Upper lobe of left lung (tissue), 6 donors: Measurements from ENCODE around the gene ST8SIA2. TPM values are rescaled to one million over a fixed set of nuclear protein-coding genes. Genes with fewer than 3 reads are reported as not detected.

Experiments used
- ATAC-seq, 2 donors: fragments of 200-7000 bp; cut with Tn5 transposase; one replicate each; pipeline ENCODE4 v1.9.1; 2022; ENCODE audit warnings: mild to moderate bottlenecking in 2 of 2, moderate library complexity in 2 of 2; ENCODE audit not compliant: low FRiP score in 2 of 2
- DNase-seq, 2 donors: peaks; one replicate each; pipeline ENCODE4 v3.0.0-alpha.2; 2019 to 2020
- H3K27ac ChIP-seq, 4 donors: fragments of 200-600 bp; sonication (generic); one replicate each; pipeline ENCODE4 v1.5.1; 2016 to 2019
- H3K27me3 ChIP-seq, 4 donors: fragments of 200-600 bp; sonication (generic); one replicate each; pipeline ENCODE4 v1.5.1; 2017 to 2019
- H3K36me3 ChIP-seq, 4 donors: fragments of 200-600 bp; sonication (generic); one replicate each; pipeline ENCODE4 v1.5.1; 2016 to 2019
- H3K4me1 ChIP-seq, 4 donors: fragments of 200-600 bp; sonication (generic); one replicate each; pipeline ENCODE4 v1.5.1; 2018 to 2019
- H3K4me3 ChIP-seq, 4 donors: fragments of 200-600 bp; sonication (generic); one replicate each; pipeline ENCODE4 v1.5.1; 2017 to 2019; ENCODE audit warnings: mild to moderate bottlenecking in 2 of 4, moderate library complexity in 1 of 4
- H3K9me3 ChIP-seq, 4 donors: fragments of 200-600 bp; sonication (generic); one replicate each; pipeline ENCODE4 v1.5.1; 2018 to 2019
- CTCF ChIP-seq, 6 experiments: fragments of 450-650 bp in 4 of 6; fragments of 200-600 bp in 2 of 6; sonication (generic) in 2 of 6; IDR thresholded peaks; one replicate each; pipeline ENCODE4 v1.5.1; 2016 to 2019; ENCODE audit warnings: antibody characterized with exemption in 6 of 6
- EP300 ChIP-seq, 4 donors: sonication (generic); formaldehyde crosslinking; IDR thresholded peaks; one replicate each; pipeline ENCODE4 v1.5.1; 2017; ENCODE audit warnings: antibody characterized with exemption in 4 of 4, control low read depth in 2 of 4
- POLR2A ChIP-seq, 4 donors: fragments of 450-650 bp; IDR thresholded peaks; one replicate each; pipeline ENCODE4 v1.5.1; 2016 to 2017; ENCODE audit warnings: antibody characterized with exemption in 4 of 4, mild to moderate bottlenecking in 2 of 4
- POLR2AphosphoS5 ChIP-seq, 2 donors: sonication (generic); formaldehyde crosslinking; IDR thresholded peaks; one replicate each; pipeline ENCODE4 v1.5.1; 2017; ENCODE audit warnings: antibody characterized with exemption in 2 of 2
- WGBS, 2 donors: methylation state at CpG; one replicate each; pipeline ENCODE4 v1.1.5; 2017 to 2018; 5-methylcytosine and 5-hydroxymethylcytosine counted together
- total RNA-seq, 6 donors: library from RNA; depleted of rRNA in 4 of 6; stranded (reverse); fragments of >200 nt in 4 of 6; gene quantifications; one replicate each; pipeline versions ENCODE4 v1.1.0 to v1.2.1, GENCODE V29; 2016 to 2021
- donor health status: DM: no; HTN: no; CAD: no; lungs with moderate emphysema.
- donor health status: DM: no; HTN: yes; CAD: no; lungs with severe emphysema.

The ST8SIA2 gene
- total RNA-seq, 6 donors from 2014 or later, result 0.03 TPM; not detected in 5

- WGBS, 2 donors, result 61 to 66% methylated on average over 2 of the region's 2 CpGs
- TF ChIP-seq POLR2AphosphoS5 (IDR thresholded peaks at IDR 0.05) (no peak), POLR2A (IDR thresholded peaks at IDR 0.05) (no peak), CTCF (IDR thresholded peaks at IDR 0.05) (no peak), EP300 (IDR thresholded peaks at IDR 0.05) (no peak)
- no peaks in the 10 kb centered on the region for H3K9me3 ChIP-seq
- no peaks in the 10 kb centered on the region for H3K36me3 ChIP-seq
- no peak overlapping the region for H3K4me3 ChIP-seq
- DNase-seq (no peak), ATAC-seq (no peak)
- no peak overlapping the region for H3K27ac ChIP-seq
- H3K27me3 ChIP-seq, result no peaks in the 10 kb centered on the region
- no peaks in the 10 kb centered on the region for H3K4me1 ChIP-seq
Measured at GRCh38 chr15:92384381-92384780, 9.3 kb upstream of the ST8SIA2 start.

GRCh38 chr15:92385096-92385495 lies 8.6 kb upstream of the ST8SIA2 start:
- TF ChIP-seq EP300 (IDR thresholded peaks at IDR 0.05) (no peak), POLR2AphosphoS5 (IDR thresholded peaks at IDR 0.05) (no peak), CTCF (IDR thresholded peaks at IDR 0.05) (no peak), POLR2A (IDR thresholded peaks at IDR 0.05) (no peak)
- Histone ChIP-seq H3K27ac (no peak overlapping the region), H3K27me3 (no peaks in the 10 kb centered on the region), H3K4me1 (no peaks in the 10 kb centered on the region), H3K9me3 (no peaks in the 10 kb centered on the region), H3K36me3 (no peaks in the 10 kb centered on the region), H3K4me3 (no peak overlapping the region)
- ATAC-seq, result no peak
- DNase-seq, result no peak
- 60 to 87% methylated on average over 1 to 2 of the region's 2 CpGs for WGBS, 2 donors

GRCh38 chr15:92391640-92392039 lies 2.0 kb upstream of the ST8SIA2 start:
- WGBS, 2 donors, result 29 to 33% methylated on average over 4 of the region's 4 CpGs
- TF ChIP-seq EP300 (IDR thresholded peaks at IDR 0.05) (no peak), POLR2AphosphoS5 (IDR thresholded peaks at IDR 0.05) (no peak), POLR2A (IDR thresholded peaks at IDR 0.05) (no peak), CTCF (IDR thresholded peaks at IDR 0.05) (no peak)
- DNase-seq, result no peak

GRCh38 chr15:92392462-92392861 lies 1.2 kb upstream of the ST8SIA2 start:
- no peak for ATAC-seq
- no peak for TF ChIP-seq EP300 (IDR thresholded peaks at IDR 0.05)
- TF ChIP-seq POLR2A (IDR thresholded peaks at IDR 0.05), result no peak
- TF ChIP-seq CTCF (IDR thresholded peaks at IDR 0.05), result no peak
- no peak for TF ChIP-seq POLR2AphosphoS5 (IDR thresholded peaks at IDR 0.05)
- DNase-seq, result peak in 1 of 2 donors; percentile 19
- Histone ChIP-seq H3K27me3 (peaks cover 0 to 30% (median 18%) of the 10 kb centered on the region in 4 donors), H3K9me3 (no peaks in the 10 kb centered on the region), H3K36me3 (no peaks in the 10 kb centered on the region), H3K27ac (no peak overlapping the region), H3K4me3 (no peak overlapping the region), H3K4me1 (peaks cover 4 to 23% (median 13%) of the 10 kb centered on the region in 4 donors)
- WGBS, 2 donors, result 13 to 17% methylated on average over 2 to 7 of the region's 7 CpGs

More at GRCh38 chr15:92391640-92392039, 2.0 kb upstream of the ST8SIA2 start:
- H3K36me3 ChIP-seq, result no peaks in the 10 kb centered on the region
- H3K4me3 ChIP-seq, result no peak overlapping the region
- no peak for ATAC-seq
- no peak overlapping the region for H3K27ac ChIP-seq
- peaks cover 4 to 23% (median 13%) of the 10 kb centered on the region in 4 donors for H3K4me1 ChIP-seq
- H3K9me3 ChIP-seq, result no peaks in the 10 kb centered on the region
- peaks cover 0 to 30% (median 18%) of the 10 kb centered on the region in 4 donors for H3K27me3 ChIP-seq

GRCh38 chr15:92393980-92394308 lies 263 bp downstream of the ST8SIA2 start:
- 1% methylated on average over 18 of the region's 34 CpGs; no CpG with 5 or more reads in 1 of the 2 donors for WGBS, 2 donors
- no peak overlapping the region for H3K27ac ChIP-seq
- H3K9me3 ChIP-seq, result no peaks in the 10 kb centered on the region
- peaks cover 0 to 30% (median 18%) of the 10 kb centered on the region in 4 donors for H3K27me3 ChIP-seq
- TF ChIP-seq POLR2AphosphoS5 (IDR thresholded peaks at IDR 0.05), result no peak
- TF ChIP-seq CTCF (IDR thresholded peaks at IDR 0.05), result no peak
- no peak for TF ChIP-seq EP300 (IDR thresholded peaks at IDR 0.05)
- TF ChIP-seq POLR2A (IDR thresholded peaks at IDR 0.05), result no peak
- no peak for DNase-seq
- no peaks in the 10 kb centered on the region for H3K36me3 ChIP-seq
- H3K4me3 ChIP-seq, result peak overlapping the region in 3 of 4 donors; percentile 22 to 25 (median 22)
- no peak for ATAC-seq
- H3K4me1 ChIP-seq, result peaks cover 4 to 23% (median 13%) of the 10 kb centered on the region in 4 donors
